AG20443 (cell line): ENCODE measurements around the gene PARP11.

ENCODE experiments used
- DNase-seq: peaks from one replicate; pipeline ENCODE4 v3.0.0; 2012; ENCODE audit warnings: low spot score, mixed read lengths

The PARP11 gene

GRCh38 chr12:3770891-3771290 is 102.3 kb downstream of the PARP11 start:
- DNase-seq = peak; percentile 44

GRCh38 chr12:3768911-3769447 is 104.2 kb downstream of the PARP11 start:
- DNase-seq = no peak

DNA sequence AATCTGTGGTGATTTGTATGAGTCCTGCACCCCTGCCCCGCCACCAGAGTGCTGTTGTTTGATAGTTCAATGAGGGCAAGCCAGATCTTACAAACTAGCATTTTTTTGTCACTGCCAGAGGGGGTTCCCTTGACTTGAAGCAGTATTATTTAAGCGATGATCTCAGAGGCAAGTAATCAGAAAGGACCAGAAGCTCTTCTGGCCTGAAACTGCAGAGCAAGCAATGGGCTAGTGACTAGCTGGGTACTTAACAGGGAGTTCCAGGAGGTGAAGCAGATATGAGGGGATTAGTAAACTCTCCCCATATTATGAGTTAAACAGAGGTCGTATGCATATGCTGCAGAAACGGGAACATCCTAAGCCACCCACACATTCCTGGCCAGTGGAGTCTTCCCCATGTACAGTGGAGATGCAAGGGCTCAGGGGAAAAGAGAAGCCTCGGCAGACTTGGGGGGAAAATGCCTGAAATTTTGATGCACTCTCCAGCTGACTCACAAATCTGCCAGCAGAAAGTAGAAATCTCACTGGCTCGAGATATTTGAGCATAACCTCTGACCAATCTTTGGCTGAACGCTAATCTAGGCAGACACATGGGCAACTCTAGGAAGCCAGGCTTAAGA is 112.0 kb downstream of the PARP11 start:
- no peak for DNase-seq

GRCh38 chr12:3759878-3760277 is 113.3 kb downstream of the PARP11 start:
- no peak for DNase-seq
